HCT116 (cell line): ENCODE measurements around the gene LMO2.

ENCODE experiments used
- ATF3 ChIP-seq: IDR thresholded peaks from 2 replicates; pipeline ENCODE4 v1.6.1; 2012
- CBX3 ChIP-seq: IDR thresholded peaks from 2 replicates; pipeline ENCODE4 v1.6.1; 2012; ENCODE audit warnings: low read depth
- CTCF ChIP-seq, 3 experiments: fragments of 200-600 bp in 1 of 3; sonication (generic) in 1 of 3; IDR thresholded peaks in 2 of 3; conservative IDR thresholded peaks in 1 of 3; 2 replicates each; pipeline ENCODE4 v1.5.1; 2012 to 2017; ENCODE audit warnings: low read depth in 2 of 3, low read length in 2 of 3, antibody characterized with exemption in 1 of 3, borderline replicate concordance in 1 of 3, control low read depth in 1 of 3, mild to moderate bottlenecking in 1 of 3, mixed read lengths in 1 of 3, mixed run types in 1 of 3, moderate library complexity in 1 of 3; ENCODE audit not compliant: insufficient read depth in 1 of 3
- POLR2A ChIP-seq: IDR thresholded peaks from 2 replicates; pipeline ENCODE4 v1.7.0; 2011; ENCODE audit warnings: borderline replicate concordance; ENCODE audit not compliant: insufficient read depth, insufficient read length; ENCODE audit errors: extremely low read depth
- POLR2AphosphoS5 ChIP-seq: IDR thresholded peaks from 2 replicates; pipeline ENCODE4 v1.6.1; 2011; ENCODE audit warnings: mild to moderate bottlenecking, low read depth, low read length, moderate library complexity
- REST ChIP-seq: IDR thresholded peaks from 2 replicates; pipeline ENCODE4 v1.6.1; 2012; ENCODE audit warnings: low read depth
- ZFX ChIP-seq: fragments of 450-650 bp; IDR thresholded peaks from 2 replicates; pipeline ENCODE4 v1.6.1; 2017

DNA sequence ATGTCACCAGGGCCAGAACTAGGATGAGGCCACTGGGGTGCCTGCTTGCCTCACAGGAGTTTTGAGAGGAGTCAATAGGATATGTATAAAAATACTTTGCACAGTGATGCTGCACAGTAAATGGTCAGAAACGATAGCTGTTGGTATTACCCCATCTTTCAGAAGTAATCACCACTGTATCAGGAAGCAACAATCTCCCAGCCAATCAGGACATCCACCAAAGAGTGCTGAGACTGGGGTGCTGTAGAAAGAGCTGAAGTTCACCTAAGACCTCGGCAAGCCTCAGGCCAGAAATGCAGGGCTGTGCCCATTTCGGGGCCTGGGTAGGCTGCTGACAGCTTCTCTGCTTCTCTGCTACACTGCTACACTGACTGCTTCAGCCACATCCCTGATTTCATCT lies 17.4 kb downstream of the LMO2 start:
- TF ChIP-seq POLR2AphosphoS5: no peak
- TF ChIP-seq CTCF (IDR thresholded peaks at IDR 0.05 in 2 of 3, conservative IDR thresholded peaks at IDR 0.05 in 1 of 3; ENCODE audit: borderline replicate concordance in 1 of 3, insufficient read depth in 1 of 3, low read depth in 2 of 3, low read length in 2 of 3): no peak
- no peak for TF ChIP-seq POLR2A
- TF ChIP-seq REST: no peak
- TF ChIP-seq ATF3: no peak
- no peak for TF ChIP-seq ZFX
- TF ChIP-seq CBX3: no peak
